Stromal cell of bone marrow (primary cell): Measurements from ENCODE around the gene PI4K2B.
A peak's percentile ranks its signal among the peaks of the same experiment; 100 is the strongest.
"Not testable (repeated sequence)": the region's sequence is repeated elsewhere in the genome, so short reads cannot be mapped to it uniquely, and the experiment has no call there.

Experiments used
- DNase-seq: peaks from one replicate; pipeline ENCODE4 v3.0.0-alpha.2; 2012; ENCODE audit warnings: low read depth

PI4K2B gene

GRCh38 chr4:25242195-25242594 lies 8.4 kb downstream of the PI4K2B start:
- DNase-seq = not testable (repeated sequence)

GRCh38 chr4:25245181-25245580 lies 11.3 kb downstream of the PI4K2B start:
- DNase-seq = no peak

- no peak for DNase-seq
Measured at GRCh38 chr4:25246680-25247611, 13.1 kb downstream of the PI4K2B start.

GRCh38 chr4:25248875-25249274 lies 15.0 kb downstream of the PI4K2B start:
- DNase-seq = not testable (repeated sequence)

GRCh38 chr4:25249494-25249893 lies 15.7 kb downstream of the PI4K2B start:
- DNase-seq = not testable (repeated sequence)

- no peak for DNase-seq
Measured at GRCh38 chr4:25252230-25253070, 18.6 kb downstream of the PI4K2B start.

GRCh38 chr4:25253071-25253445 lies 19.2 kb downstream of the PI4K2B start:
- peak; percentile 18 for DNase-seq

- DNase-seq = not testable (repeated sequence)
Measured at GRCh38 chr4:25253786-25254185, 20.0 kb downstream of the PI4K2B start.

- DNase-seq = no peak
Measured at GRCh38 chr4:25258980-25259578, 25.2 kb downstream of the PI4K2B start.

GRCh38 chr4:25271866-25272265 lies 38.0 kb downstream of the PI4K2B start:
- DNase-seq = no peak

GRCh38 chr4:25280210-25280609 lies 46.4 kb downstream of the PI4K2B start:
- DNase-seq = no peak

- no peak for DNase-seq
Measured at GRCh38 chr4:25283948-25284347, 50.1 kb downstream of the PI4K2B start.

- DNase-seq = no peak
Measured at GRCh38 chr4:25284466-25284865, 50.6 kb downstream of the PI4K2B start.

GRCh38 chr4:25290490-25291067 lies 56.7 kb downstream of the PI4K2B start:
- DNase-seq = no peak

GRCh38 chr4:25291158-25291733 lies 57.4 kb downstream of the PI4K2B start:
- no peak for DNase-seq

GRCh38 chr4:25297528-25298242 lies 63.9 kb downstream of the PI4K2B start:
- no peak for DNase-seq

GRCh38 chr4:25299476-25300203 lies 65.8 kb downstream of the PI4K2B start:
- DNase-seq = no peak

GRCh38 chr4:25301471-25301870 lies 67.6 kb downstream of the PI4K2B start:
- DNase-seq = no peak

- DNase-seq = no peak
Measured at GRCh38 chr4:25302626-25303025, 68.8 kb downstream of the PI4K2B start.

- no peak for DNase-seq
Measured at GRCh38 chr4:25303578-25303977, 69.7 kb downstream of the PI4K2B start.
